Endodermal cell (in vitro differentiated cells): Measurements from ENCODE around the gene RPRD1A. TPM values are rescaled to one million over a fixed set of nuclear protein-coding genes. Genes with fewer than 3 reads are reported as not detected.

Experiments
- DNase-seq: peaks from one replicate; pipeline ENCODE4 v3.0.0-alpha.2; 2017
- H3K27ac ChIP-seq: 2 replicates; pipeline ENCODE4 v1.5.1; 2013; ENCODE audit warnings: mild to moderate bottlenecking, low read depth, low read length, moderate library complexity
- H3K27me3 ChIP-seq: 2 replicates; pipeline ENCODE4 v1.6.1; 2013; ENCODE audit warnings: mild to moderate bottlenecking, low read length, moderate library complexity; ENCODE audit not compliant: insufficient read depth, control insufficient read depth, poor library complexity, severe bottlenecking
- H3K36me3 ChIP-seq: 2 replicates; pipeline ENCODE4 v1.7.0; 2013; ENCODE audit warnings: mild to moderate bottlenecking, low read length, moderate library complexity; ENCODE audit not compliant: control insufficient read depth, insufficient read depth
- H3K4me1 ChIP-seq: one replicate; pipeline ENCODE4 v1.7.0; 2013; ENCODE audit warnings: low read length; ENCODE audit not compliant: control insufficient read depth, insufficient read depth
- H3K4me3 ChIP-seq: 2 replicates; pipeline ENCODE4 v1.5.1; 2013; ENCODE audit warnings: mild to moderate bottlenecking, low read length, moderate library complexity
- H3K9ac ChIP-seq: 2 replicates; pipeline ENCODE4 v1.6.1; 2013; ENCODE audit warnings: mild to moderate bottlenecking, low read length, moderate library complexity; ENCODE audit not compliant: poor library complexity, severe bottlenecking; ENCODE audit errors: extremely low read depth
- H3K9me3 ChIP-seq: 2 replicates; pipeline ENCODE4 v1.6.1; 2013; ENCODE audit warnings: mild to moderate bottlenecking, low read length, moderate library complexity; ENCODE audit not compliant: control insufficient read depth
- H3K27ac Mint-ChIP-seq: 2 replicates; pipeline ENCODE4 v1.8.0; 2020; ENCODE audit warnings: mixed read lengths
- H3K27me3 Mint-ChIP-seq: 2 replicates; pipeline ENCODE4 v1.8.0; 2021; ENCODE audit warnings: mild to moderate bottlenecking, mixed read lengths; ENCODE audit not compliant: insufficient read depth
- H3K36me3 Mint-ChIP-seq: 2 replicates; pipeline ENCODE4 v1.8.0; 2020; ENCODE audit warnings: low read depth, mixed read lengths
- H3K4me1 Mint-ChIP-seq: 2 replicates; pipeline ENCODE4 v1.8.0; 2020; ENCODE audit warnings: mixed read lengths
- H3K4me3 Mint-ChIP-seq: 2 replicates; pipeline ENCODE4 v1.8.0; 2020; ENCODE audit warnings: mild to moderate bottlenecking, moderate library complexity, mixed read lengths
- H3K9me3 Mint-ChIP-seq: 2 replicates; pipeline ENCODE4 v1.8.0; 2020; ENCODE audit warnings: mild to moderate bottlenecking, mixed read lengths
- WGBS, 2 experiments: methylation state at CpG; one replicate each; pipeline versions ENCODE4 v1.1.5 to v1.1.7; 2013; ENCODE audit warnings: missing lambda C conversion rate in 2 of 2, mixed read lengths in 1 of 2; ENCODE audit not compliant: insufficient coverage in 1 of 2, insufficient read length in 1 of 2; 5-methylcytosine and 5-hydroxymethylcytosine counted together
- total RNA-seq, 2 donors: library from RNA; stranded (reverse); fragmentation: NEBNext Ultra II Directional in 1 of 2; extraction: Animal tissue kit (Norgen Biotek cat#: 25700) in 1 of 2; gene quantifications; 2 replicates in 1 of 2; 3 replicates in 1 of 2; pipeline ENCODE4 v1.2.1, GENCODE V29; 2021
- TF ChIP-seq, protein P1 (sequence below): fragments of 200-600 bp; sonication (generic); conservative IDR thresholded peaks from 2 replicates; pipeline ENCODE4 v1.5.0; 2021; ENCODE audit warnings: antibody characterized with exemption, mild to moderate bottlenecking

Gene RPRD1A
- total RNA-seq, 2 donors from 2014 or later, result 90.5 to 97.7 TPM

DNA sequence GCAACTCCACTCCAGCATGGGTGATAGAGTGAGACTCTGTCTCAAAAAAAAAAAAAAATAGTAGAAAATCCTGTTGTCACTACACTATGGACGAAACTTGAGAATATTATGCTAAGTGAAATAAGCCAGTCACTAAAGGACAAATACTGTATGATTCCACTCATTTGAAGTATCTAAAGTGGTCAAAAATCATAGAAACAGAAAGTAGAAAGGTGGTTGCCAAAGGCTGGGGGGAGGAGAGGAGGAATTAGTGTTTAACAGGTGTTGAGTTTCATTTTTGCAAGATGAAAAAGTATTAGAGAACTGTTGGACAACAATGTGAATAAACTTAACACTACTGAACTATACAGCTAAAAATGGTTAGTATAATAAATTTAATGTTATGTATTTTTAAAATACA, 113.7 kb downstream of the RPRD1A start:
- Mint-ChIP-seq H3K27me3 (no peaks in the 10 kb centered on the region), H3K36me3 (peaks cover 6% of the 10 kb centered on the region), H3K4me1 (peaks cover 11% of the 10 kb centered on the region), H3K27ac (no peak overlapping the region), H3K9me3 (peaks cover 9% of the 10 kb centered on the region), H3K4me3 (no peak overlapping the region)
- H3K9me3 ChIP-seq, result peaks cover 5% of the 10 kb centered on the region
- no peak overlapping the region for H3K27ac ChIP-seq
- no peaks in the 10 kb centered on the region for H3K36me3 ChIP-seq
- WGBS, 2 experiments, result 71 to 100% methylated on average over 1 of the region's 1 CpG
- H3K4me1 ChIP-seq, result no peaks in the 10 kb centered on the region
- H3K9ac ChIP-seq, result no peak overlapping the region
- TF ChIP-seq, protein P1, sequence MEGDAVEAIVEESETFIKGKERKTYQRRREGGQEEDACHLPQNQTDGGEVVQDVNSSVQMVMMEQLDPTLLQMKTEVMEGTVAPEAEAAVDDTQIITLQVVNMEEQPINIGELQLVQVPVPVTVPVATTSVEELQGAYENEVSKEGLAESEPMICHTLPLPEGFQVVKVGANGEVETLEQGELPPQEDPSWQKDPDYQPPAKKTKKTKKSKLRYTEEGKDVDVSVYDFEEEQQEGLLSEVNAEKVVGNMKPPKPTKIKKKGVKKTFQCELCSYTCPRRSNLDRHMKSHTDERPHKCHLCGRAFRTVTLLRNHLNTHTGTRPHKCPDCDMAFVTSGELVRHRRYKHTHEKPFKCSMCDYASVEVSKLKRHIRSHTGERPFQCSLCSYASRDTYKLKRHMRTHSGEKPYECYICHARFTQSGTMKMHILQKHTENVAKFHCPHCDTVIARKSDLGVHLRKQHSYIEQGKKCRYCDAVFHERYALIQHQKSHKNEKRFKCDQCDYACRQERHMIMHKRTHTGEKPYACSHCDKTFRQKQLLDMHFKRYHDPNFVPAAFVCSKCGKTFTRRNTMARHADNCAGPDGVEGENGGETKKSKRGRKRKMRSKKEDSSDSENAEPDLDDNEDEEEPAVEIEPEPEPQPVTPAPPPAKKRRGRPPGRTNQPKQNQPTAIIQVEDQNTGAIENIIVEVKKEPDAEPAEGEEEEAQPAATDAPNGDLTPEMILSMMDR, result no peak
- H3K4me3 ChIP-seq, result no peak overlapping the region
- no peak for DNase-seq
- H3K27me3 ChIP-seq, result peaks cover 10% of the 10 kb centered on the region

DNA sequence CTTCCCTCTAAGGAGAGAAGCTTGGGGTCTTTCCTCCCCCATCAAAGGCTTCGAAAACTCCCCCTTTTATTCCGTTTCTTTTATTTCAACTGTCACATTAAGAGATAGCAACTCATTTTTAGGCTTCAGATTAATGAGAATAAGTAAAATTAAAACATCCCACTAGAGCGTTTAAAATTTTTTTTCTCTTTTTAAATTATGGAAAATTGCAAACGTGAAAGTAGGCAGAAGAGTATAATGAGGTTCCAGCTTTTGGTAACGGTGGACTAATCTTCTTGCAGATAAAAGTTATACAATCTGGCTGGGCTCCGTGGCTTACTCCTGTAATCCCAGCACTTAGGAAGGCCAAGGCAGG, 116.8 kb downstream of the RPRD1A start:
- H3K27me3 ChIP-seq, result peaks cover 10% of the 10 kb centered on the region
- Mint-ChIP-seq H3K36me3 (peaks cover 6% of the 10 kb centered on the region), H3K4me1 (peaks cover 11% of the 10 kb centered on the region), H3K4me3 (peak overlapping the region; percentile 79), H3K27ac (no peak overlapping the region), H3K27me3 (no peaks in the 10 kb centered on the region), H3K9me3 (peaks cover 7% of the 10 kb centered on the region)
- H3K27ac ChIP-seq, result no peak overlapping the region
- peak overlapping the region; percentile 88 for H3K4me3 ChIP-seq
- no peaks in the 10 kb centered on the region for H3K36me3 ChIP-seq
- TF ChIP-seq, protein P1, result no peak
- peaks cover 5% of the 10 kb centered on the region for H3K9me3 ChIP-seq
- no peaks in the 10 kb centered on the region for H3K4me1 ChIP-seq
- H3K9ac ChIP-seq, result no peak overlapping the region
- DNase-seq, result no peak
- 46 to 64% methylated on average over 3 to 6 of the region's 6 CpGs for WGBS, 2 experiments

DNA sequence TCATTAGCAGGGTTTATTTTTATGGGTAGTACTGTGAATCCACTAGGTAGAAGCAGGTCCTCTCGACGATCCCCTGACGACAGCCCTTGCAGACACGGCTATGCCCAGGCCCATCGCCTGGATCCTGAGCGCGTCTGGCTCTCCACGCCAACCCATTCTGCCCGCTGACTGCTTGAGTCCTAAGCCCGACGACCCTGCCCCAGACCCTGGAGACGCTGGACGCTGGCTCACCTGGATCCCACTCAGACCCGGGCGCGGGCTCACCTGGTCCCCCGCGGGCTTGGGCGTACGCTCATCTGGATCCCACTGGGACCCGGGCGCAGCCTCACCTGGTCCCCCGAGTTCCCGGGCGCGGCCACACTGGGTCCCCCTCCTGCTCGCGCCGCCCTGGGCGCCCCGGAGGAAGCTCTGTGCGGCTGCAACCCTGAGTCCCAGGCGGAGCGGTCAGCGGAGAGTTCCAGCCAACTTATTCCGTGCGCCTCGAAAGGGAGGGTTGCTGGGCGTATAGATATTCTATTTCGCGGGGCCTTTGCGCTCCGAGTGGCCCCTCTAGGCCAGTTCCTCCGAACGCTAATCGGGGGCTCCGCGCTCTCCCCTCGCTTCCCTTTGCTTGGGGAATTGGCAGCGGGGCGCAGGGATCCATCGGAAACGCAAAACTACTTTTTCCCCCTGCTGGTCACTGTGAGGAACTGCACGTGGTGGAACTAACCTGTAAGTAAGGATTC, 117.3 kb downstream of the RPRD1A start:
- peaks cover 6% of the 10 kb centered on the region for H3K36me3 Mint-ChIP-seq
- H3K9me3 Mint-ChIP-seq, result peaks cover 7% of the 10 kb centered on the region
- H3K4me1 Mint-ChIP-seq, result peaks cover 11% of the 10 kb centered on the region
- Histone ChIP-seq H3K36me3 (no peaks in the 10 kb centered on the region), H3K27ac (no peak overlapping the region), H3K27me3 (peaks cover 10% of the 10 kb centered on the region), H3K4me3 (peak overlapping the region; percentile 88), H3K4me1 (no peaks in the 10 kb centered on the region), H3K9me3 (peaks cover 5% of the 10 kb centered on the region), H3K9ac (peak overlapping the region; percentile 49)
- TF ChIP-seq, protein P1, result peak; percentile 95
- H3K27me3 Mint-ChIP-seq, result no peaks in the 10 kb centered on the region
- DNase-seq, result peak; percentile 89
- H3K27ac Mint-ChIP-seq, result no peak overlapping the region
- peak overlapping the region; percentile 79 for H3K4me3 Mint-ChIP-seq
- WGBS, 2 experiments, result 1% methylated on average over 24 to 54 of the region's 54 CpGs
